Raji (cell line): ENCODE data around the gene ARHGAP44.

Source experiments
- POLR2A ChIP-seq: IDR thresholded peaks from 2 replicates; pipeline ENCODE4 v1.6.1; 2011; ENCODE audit warnings: low read depth, low read length, control low read depth; ENCODE audit not compliant: insufficient read depth

The ARHGAP44 gene

GRCh38 chr17:12964162-12964561 is 174.9 kb downstream of the ARHGAP44 start:
- TF ChIP-seq POLR2A = no peak

- TF ChIP-seq POLR2A = no peak
Observed at GRCh38 chr17:12964840-12965239, 175.5 kb downstream of the ARHGAP44 start.

GRCh38 chr17:12965988-12966387 is 176.7 kb downstream of the ARHGAP44 start:
- no peak for TF ChIP-seq POLR2A

GRCh38 chr17:12966413-12966812 is 177.1 kb downstream of the ARHGAP44 start:
- no peak for TF ChIP-seq POLR2A

- no peak for TF ChIP-seq POLR2A
Observed at GRCh38 chr17:12967962-12968361, 178.7 kb downstream of the ARHGAP44 start.

GRCh38 chr17:12973496-12974004 is 184.3 kb downstream of the ARHGAP44 start:
- no peak for TF ChIP-seq POLR2A

GRCh38 chr17:12974005-12974531 is 184.8 kb downstream of the ARHGAP44 start:
- TF ChIP-seq POLR2A = no peak

GRCh38 chr17:12977008-12977751 is 187.9 kb downstream of the ARHGAP44 start:
- no peak for TF ChIP-seq POLR2A

- no peak for TF ChIP-seq POLR2A
Observed at GRCh38 chr17:12979246-12979645, 189.9 kb downstream of the ARHGAP44 start.

- no peak for TF ChIP-seq POLR2A
Observed at GRCh38 chr17:12979826-12980500, 190.7 kb downstream of the ARHGAP44 start.

- TF ChIP-seq POLR2A = no peak
Observed at GRCh38 chr17:12982224-12982623, 192.9 kb downstream of the ARHGAP44 start.

GRCh38 chr17:12983991-12984884 is 194.9 kb downstream of the ARHGAP44 start:
- no peak for TF ChIP-seq POLR2A

- no peak for TF ChIP-seq POLR2A
Observed at GRCh38 chr17:12985431-12986293, 196.4 kb downstream of the ARHGAP44 start.

GRCh38 chr17:12987120-12987519 is 197.8 kb downstream of the ARHGAP44 start:
- no peak for TF ChIP-seq POLR2A
